Parathyroid adenoma (tissue), 2 donors: ENCODE measurements around the gene CAPN15.

Experiments
- H2AFZ ChIP-seq: fragments of 300-600 bp; sonication (generic); one replicate; pipeline ENCODE4 v1.7.0; 2017; ENCODE audit warnings: antibody characterized with exemption, mild to moderate bottlenecking
- H3K27ac ChIP-seq: fragments of 300-600 bp; sonication (generic); one replicate; pipeline ENCODE4 v1.7.0; 2017
- H3K27me3 ChIP-seq: fragments of 300-600 bp; sonication (generic); one replicate; pipeline ENCODE4 v1.7.0; 2017; ENCODE audit warnings: low read length; ENCODE audit not compliant: control insufficient read depth, insufficient read depth
- H3K36me3 ChIP-seq: fragments of 300-600 bp; sonication (generic); one replicate; pipeline ENCODE4 v1.7.0; 2017; ENCODE audit warnings: low read length; ENCODE audit not compliant: control insufficient read depth, insufficient read depth
- H3K4me1 ChIP-seq: fragments of 300-600 bp; sonication (generic); one replicate; pipeline ENCODE4 v1.7.0; 2017; ENCODE audit warnings: control low read depth
- H3K4me2 ChIP-seq: fragments of 300-600 bp; sonication (generic); one replicate; pipeline ENCODE4 v1.7.0; 2017; ENCODE audit warnings: low read length
- H3K4me3 ChIP-seq: fragments of 300-600 bp; sonication (generic); one replicate; pipeline ENCODE4 v1.7.0; 2017; ENCODE audit warnings: low read depth, low read length
- H3K79me2 ChIP-seq: fragments of 300-600 bp; sonication (generic); one replicate; pipeline ENCODE4 v1.7.0; 2017; ENCODE audit warnings: control low read depth
- H3K9ac ChIP-seq: fragments of 300-600 bp; sonication (generic); one replicate; pipeline ENCODE4 v1.7.0; 2017; ENCODE audit warnings: mild to moderate bottlenecking
- H3K9me3 ChIP-seq: fragments of 300-600 bp; sonication (generic); one replicate; pipeline ENCODE4 v1.7.0; 2017; ENCODE audit warnings: low read length; ENCODE audit not compliant: control insufficient read depth
- CTCF ChIP-seq: fragments of 300-600 bp; sonication (generic); IDR thresholded peaks from one replicate; pipeline ENCODE4 v1.7.0; 2017; ENCODE audit warnings: antibody characterized with exemption, mild to moderate bottlenecking
- donor health status: primary hyperparathyroidism.

The CAPN15 gene

DNA sequence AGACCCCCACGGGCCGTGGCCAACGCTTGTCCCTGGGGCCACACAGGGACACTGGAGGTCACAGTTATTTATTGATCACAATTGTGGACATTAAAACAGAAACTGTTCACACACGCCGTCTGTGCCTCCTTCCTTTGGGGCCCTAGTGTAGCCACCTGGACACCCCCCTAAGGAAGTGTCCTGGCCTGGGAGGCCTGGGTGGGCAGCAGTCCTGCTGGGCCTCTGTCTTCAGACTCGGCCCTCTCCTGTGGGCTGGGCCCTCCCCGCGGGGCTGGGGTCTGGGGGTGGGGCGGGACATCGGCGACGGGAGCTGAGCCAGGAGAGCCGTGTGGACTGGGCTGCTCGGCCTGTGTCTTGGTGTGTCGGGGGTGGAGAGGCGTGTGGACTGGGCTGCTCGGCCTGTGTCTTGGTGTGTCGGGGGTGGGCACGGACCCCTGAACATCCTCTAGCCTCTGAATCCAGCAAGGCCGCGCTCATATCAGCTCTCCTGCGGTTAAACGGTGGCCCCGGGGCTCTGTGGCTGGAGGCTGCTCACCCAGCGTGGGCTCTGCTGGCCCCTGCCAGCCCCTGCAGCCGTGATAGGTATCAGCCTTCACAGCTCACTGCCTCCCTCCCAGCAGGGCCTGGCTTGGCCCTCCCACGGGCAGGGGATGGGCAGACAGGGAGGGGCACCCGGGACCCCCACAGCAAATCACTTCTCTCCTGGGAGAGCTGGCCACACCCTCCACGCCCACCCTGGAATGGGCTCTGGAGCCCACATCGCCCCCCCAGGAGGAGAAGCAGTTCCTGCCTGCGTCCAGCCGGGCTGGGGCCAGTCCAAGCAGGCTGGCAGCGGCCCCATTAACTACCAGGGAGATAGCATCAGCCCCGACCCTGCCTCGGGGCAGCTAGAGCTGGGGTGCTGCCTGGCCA, 38.2 kb downstream of the CAPN15 start:
- Histone ChIP-seq H3K36me3 (no peaks in the 10 kb centered on the region), H3K9me3 (no peaks in the 10 kb centered on the region), H3K27me3 (no peaks in the 10 kb centered on the region), H3K4me2 (peak overlapping the region; percentile 78), H3K4me3 (peak overlapping the region; percentile 54), H3K27ac (peak overlapping the region; percentile 95), H2AFZ (peak overlapping the region; percentile 75), H3K79me2 (peaks cover 3% of the 10 kb centered on the region), H3K9ac (peak overlapping the region; percentile 63), H3K4me1 (peaks cover 45% of the 10 kb centered on the region)
- no peak for TF ChIP-seq CTCF

- Histone ChIP-seq H3K27ac (peak within 1 kb of the TSS; percentile 95), H3K4me3 (peak within 1 kb of the TSS; percentile 54)
- no peak for TF ChIP-seq CTCF
These were observed 39.2 kb downstream of the CAPN15 start, which contains the start of gene NHLRC4 for GRCh38 chr16:566475-567372. TSS of gene NHLRC4 (plus strand) at chr16:567005. CDS start at chr16:568048, 1,043 bp downstream.

GRCh38 chr16:567373-568256, 40.1 kb downstream of the CAPN15 start:
- Histone ChIP-seq H3K9me3 (no peaks in the 10 kb centered on the region), H3K4me3 (peak overlapping the region; percentile 54), H3K4me1 (peaks cover 45% of the 10 kb centered on the region), H3K27me3 (no peaks in the 10 kb centered on the region), H3K9ac (no peak overlapping the region), H3K4me2 (peak overlapping the region; percentile 78), H3K36me3 (no peaks in the 10 kb centered on the region), H2AFZ (peak overlapping the region; percentile 75), H3K27ac (peak overlapping the region; percentile 95), H3K79me2 (peaks cover 3% of the 10 kb centered on the region)
- TF ChIP-seq CTCF, result no peak

More at GRCh38 chr16:566475-567372, 39.2 kb downstream of the CAPN15 start, which contains the start of gene NHLRC4:
- Histone ChIP-seq H3K36me3 (no peaks in the 10 kb centered on the region), H2AFZ (peak within 1 kb of the TSS; percentile 75), H3K4me1 (peaks cover 45% of the 10 kb centered on the region), H3K9me3 (no peaks in the 10 kb centered on the region), H3K79me2 (peaks cover 3% of the 10 kb centered on the region), H3K9ac (peak within 1 kb of the TSS; percentile 22), H3K4me2 (peak within 1 kb of the TSS; percentile 78), H3K27me3 (no peaks in the 10 kb centered on the region)

- TF ChIP-seq CTCF, result no peak
- Histone ChIP-seq H3K27ac (peak overlapping the region; percentile 95), H3K4me3 (no peak overlapping the region), H3K27me3 (no peaks in the 10 kb centered on the region), H3K36me3 (no peaks in the 10 kb centered on the region), H3K4me1 (peaks cover 45% of the 10 kb centered on the region), H3K9ac (no peak overlapping the region), H3K4me2 (peak overlapping the region; percentile 79), H3K79me2 (peaks cover 3% of the 10 kb centered on the region), H3K9me3 (no peaks in the 10 kb centered on the region), H2AFZ (peak overlapping the region; percentile 91)
These were observed 41.1 kb downstream of the CAPN15 start for GRCh38 chr16:568401-569258.
